ENCODE results near the gene ITPR1. TPM values are rescaled to one million over a fixed set of nuclear protein-coding genes. Genes with fewer than 3 reads are reported as not detected.
"Not testable (repeated sequence)": the region's sequence is repeated elsewhere in the genome, so short reads cannot be mapped to it uniquely, and the experiment has no call there.

The ITPR1 gene
- total and polyA plus RNA-seq, 4 donors, result 30.7 to 294 (median 149) TPM

DNA sequence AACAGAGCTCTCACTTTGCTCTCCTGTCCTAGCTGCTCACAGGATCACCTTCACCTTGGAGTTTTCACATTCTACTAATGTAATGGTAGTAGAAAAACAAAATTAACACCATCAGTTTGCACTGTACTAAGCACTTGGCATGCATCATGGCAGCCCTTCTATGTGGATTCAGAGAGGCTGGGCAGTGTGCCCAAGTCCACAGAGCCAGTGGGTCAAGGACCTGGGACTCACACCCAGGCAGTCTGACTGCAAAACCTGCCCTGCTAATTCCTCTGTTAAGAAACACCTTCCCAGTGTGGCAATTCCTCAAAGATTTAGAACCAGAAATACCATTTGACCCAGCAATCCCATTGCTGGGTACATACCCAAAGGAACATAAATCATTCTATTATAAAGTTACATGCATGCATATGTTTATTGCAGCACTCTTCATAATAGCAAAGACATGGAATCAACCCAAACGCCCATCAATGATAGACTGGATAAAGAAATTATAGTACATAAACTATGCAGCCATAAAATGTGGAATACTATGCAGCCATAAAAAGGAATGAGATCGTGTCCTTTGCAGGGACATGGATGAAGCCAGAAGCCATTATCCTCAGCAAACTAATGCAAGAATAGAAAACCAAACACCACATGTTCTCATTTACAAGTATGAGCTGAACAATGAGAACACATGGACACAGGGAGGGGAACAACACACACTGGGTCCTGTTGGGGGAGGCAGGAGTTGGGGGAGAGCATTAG is 269.5 kb downstream of the ITPR1 start:
- not testable (repeated sequence) for ATAC-seq (ENCODE audit: low FRiP score)
- whole genome bisulfite sequencing, 2 donors, result 91 to 95% methylated on average over 2 of the region's 2 CpGs

DNA sequence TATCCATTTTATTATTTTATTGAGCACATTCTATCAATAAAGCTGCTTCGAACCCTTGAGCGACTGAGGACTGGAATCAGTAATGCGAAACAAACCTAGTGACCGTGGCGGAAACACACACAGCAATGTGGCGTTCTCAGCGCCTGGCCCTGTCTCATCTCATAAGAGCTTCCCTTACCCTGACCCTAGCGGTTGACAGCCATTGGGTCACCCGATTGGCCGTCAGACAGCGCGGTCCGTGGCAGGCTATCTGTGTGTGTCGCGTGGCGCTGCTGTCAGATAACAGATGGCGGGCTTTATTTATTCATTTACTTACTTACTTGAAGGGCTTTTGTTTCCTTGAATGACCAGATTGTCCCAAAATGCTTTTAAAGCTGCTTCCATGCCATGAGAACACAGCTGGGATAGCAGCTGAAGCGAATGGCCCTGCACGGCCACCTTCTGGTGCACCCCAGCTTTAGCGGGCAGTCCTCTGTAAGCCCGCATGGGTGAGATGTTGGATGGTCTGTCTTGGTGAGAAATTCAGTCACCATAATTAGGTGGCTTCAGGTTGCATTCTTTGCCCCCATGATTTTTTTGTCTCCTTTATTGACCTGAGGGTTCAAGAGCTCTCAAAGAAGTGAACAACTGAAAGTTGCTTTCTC is 270.6 kb downstream of the ITPR1 start:
- Histone ChIP-seq H3K4me3 (ENCODE audit: low read length in 2 of 2) (no peak overlapping the region), H3K9me3 (ENCODE audit: control insufficient read depth, low read length) (no peaks in the 10 kb centered on the region), H3K27me3 (ENCODE audit: control insufficient read depth in 1 of 2, insufficient read depth in 2 of 2, low read length in 1 of 2) (no peaks in the 10 kb centered on the region), H3K4me1 (ENCODE audit: control insufficient read depth in 1 of 2, insufficient read depth in 2 of 2, low read length in 2 of 2) (no peaks in the 10 kb centered on the region), H3K36me3 (ENCODE audit: control insufficient read depth in 1 of 2, insufficient read depth in 2 of 2, low read length in 1 of 2) (peaks cover 0 to 12% of the 10 kb centered on the region in 2 donors), H3K27ac (ENCODE audit: low read depth in 1 of 2, low read length in 2 of 2) (no peak overlapping the region)
- intact Hi-C loops (cut with DNase I), result no loop called here
- DNase-seq (no peak), ATAC-seq (ENCODE audit: low FRiP score) (no peak)
- WGBS, 2 donors, result 97% methylated on average over 21 of the region's 21 CpGs

More for the DNA sequence above, 269.5 kb downstream of the ITPR1 start:
- H3K27ac ChIP-seq (ENCODE audit: low read depth in 1 of 2, low read length in 2 of 2); intact Hi-C loops (cut with DNase I); H3K4me1 ChIP-seq (ENCODE audit: control insufficient read depth in 1 of 2, insufficient read depth in 2 of 2, low read length in 2 of 2); H3K27me3 ChIP-seq (ENCODE audit: control insufficient read depth in 1 of 2, insufficient read depth in 2 of 2, low read length in 1 of 2); DNase-seq; H3K4me3 ChIP-seq (ENCODE audit: low read length in 2 of 2); H3K9me3 ChIP-seq (ENCODE audit: control insufficient read depth, low read length): not testable (repeated sequence)
- H3K36me3 ChIP-seq (ENCODE audit: control insufficient read depth in 1 of 2, insufficient read depth in 2 of 2, low read length in 1 of 2), result peaks cover 0 to 13% of the 10 kb centered on the region in 2 donors

DNA sequence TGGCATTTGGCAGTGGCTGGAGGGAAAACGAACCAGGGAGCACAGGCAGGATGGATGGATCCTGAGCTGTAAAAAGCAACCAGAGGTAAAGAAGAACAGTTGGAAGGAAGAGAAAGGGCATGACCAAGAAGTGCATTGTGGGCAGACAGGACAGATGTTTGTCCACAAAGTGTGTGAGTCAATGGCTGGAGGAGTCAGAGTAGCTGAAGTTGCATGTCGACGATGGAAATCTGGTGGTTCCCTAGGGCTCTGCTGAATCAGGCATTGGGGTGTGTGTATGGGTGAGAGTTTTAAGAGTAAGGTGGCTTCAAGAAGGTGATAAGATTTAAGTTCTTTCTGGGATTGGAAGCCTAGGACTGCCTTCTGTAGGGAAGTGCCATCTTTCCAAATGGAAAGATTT is 272.1 kb downstream of the ITPR1 start:
- intact Hi-C loops (cut with DNase I), result no loop called here
- ATAC-seq (ENCODE audit: low FRiP score) (no peak), DNase-seq (no peak)
- no peak overlapping the region for H3K4me3 ChIP-seq (ENCODE audit: low read length in 2 of 2)
- no peaks in the 10 kb centered on the region for H3K4me1 ChIP-seq (ENCODE audit: control insufficient read depth in 1 of 2, insufficient read depth in 2 of 2, low read length in 2 of 2)
- no peaks in the 10 kb centered on the region for H3K27me3 ChIP-seq (ENCODE audit: control insufficient read depth in 1 of 2, insufficient read depth in 2 of 2, low read length in 1 of 2)
- no peak overlapping the region for H3K27ac ChIP-seq (ENCODE audit: low read depth in 1 of 2, low read length in 2 of 2)
- peaks cover 0 to 14% of the 10 kb centered on the region in 2 donors for H3K36me3 ChIP-seq (ENCODE audit: control insufficient read depth in 1 of 2, insufficient read depth in 2 of 2, low read length in 1 of 2)
- H3K9me3 ChIP-seq (ENCODE audit: control insufficient read depth, low read length), result no peaks in the 10 kb centered on the region
- WGBS, 2 donors, result 95 to 96% methylated on average over 3 of the region's 3 CpGs

DNA sequence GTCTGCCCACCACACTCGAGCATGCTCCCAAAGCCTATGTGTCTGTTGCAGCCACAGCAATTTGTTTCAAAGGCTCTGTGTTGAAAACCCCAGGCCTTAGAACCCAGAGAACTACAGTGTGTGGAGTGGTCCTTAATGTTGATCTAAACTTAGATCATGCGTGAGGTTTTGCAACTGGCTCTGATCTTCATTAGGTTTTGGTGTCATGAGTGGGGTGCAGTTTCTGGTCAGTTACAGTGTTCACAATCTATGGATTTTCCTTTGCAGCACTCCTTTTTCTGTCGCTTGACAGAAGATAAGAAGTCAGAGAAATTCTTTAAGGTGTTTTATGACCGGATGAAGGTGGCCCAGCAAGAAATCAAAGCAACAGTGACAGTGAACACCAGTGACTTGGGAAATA is 273.1 kb downstream of the ITPR1 start:
- Histone ChIP-seq H3K4me3 (ENCODE audit: low read length in 2 of 2) (no peak overlapping the region), H3K27me3 (ENCODE audit: control insufficient read depth in 1 of 2, insufficient read depth in 2 of 2, low read length in 1 of 2) (no peaks in the 10 kb centered on the region), H3K4me1 (ENCODE audit: control insufficient read depth in 1 of 2, insufficient read depth in 2 of 2, low read length in 2 of 2) (no peaks in the 10 kb centered on the region), H3K9me3 (ENCODE audit: control insufficient read depth, low read length) (no peaks in the 10 kb centered on the region), H3K36me3 (ENCODE audit: control insufficient read depth in 1 of 2, insufficient read depth in 2 of 2, low read length in 1 of 2) (peaks cover 0 to 11% of the 10 kb centered on the region in 2 donors), H3K27ac (ENCODE audit: low read depth in 1 of 2, low read length in 2 of 2) (no peak overlapping the region)
- 96 to 99% methylated on average over 4 of the region's 4 CpGs for WGBS, 2 donors
- intact Hi-C loops (cut with DNase I), result no loop called here
- DNase-seq (no peak), ATAC-seq (ENCODE audit: low FRiP score) (no peak)

DNA sequence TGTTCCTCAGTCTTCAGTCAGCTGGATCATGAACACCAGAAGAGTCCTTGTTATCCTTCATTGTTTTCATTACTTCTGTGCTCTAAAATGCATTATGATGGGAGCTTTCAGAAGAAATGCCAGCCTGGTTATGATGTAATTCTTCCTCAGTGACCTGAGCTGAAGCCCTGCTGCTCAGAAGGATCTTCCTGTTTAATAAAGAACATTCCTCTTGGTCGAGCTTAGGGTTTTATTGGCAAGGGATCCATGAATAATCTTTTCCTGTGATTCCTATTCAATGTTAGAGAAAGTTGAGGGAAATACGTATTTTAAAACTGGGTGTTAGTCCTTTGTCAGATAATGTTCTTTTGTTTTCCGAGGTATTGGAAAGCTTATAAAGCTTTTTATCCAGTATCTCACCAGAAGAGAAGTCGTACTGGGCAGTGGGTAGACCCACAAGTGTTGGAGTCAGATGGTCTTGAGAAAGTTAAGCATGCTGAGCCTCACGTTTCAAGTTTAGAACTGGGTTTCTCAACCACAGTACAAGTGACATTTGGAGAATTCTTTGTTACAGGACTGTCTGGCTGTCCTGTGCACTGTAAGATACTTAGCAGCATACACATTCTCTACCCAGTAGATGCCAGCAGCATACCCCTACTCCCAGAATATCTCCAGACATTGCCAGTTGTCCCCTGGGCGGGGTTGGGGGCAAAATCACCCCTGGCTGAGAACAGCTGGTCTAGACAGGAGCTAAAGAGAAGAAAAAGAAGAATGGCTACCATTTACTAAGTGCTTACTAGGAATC is 273.8 kb downstream of the ITPR1 start:
- ATAC-seq (ENCODE audit: low FRiP score) (no peak), DNase-seq (no peak)
- H3K4me3 ChIP-seq (ENCODE audit: low read length in 2 of 2), result no peak overlapping the region
- no peaks in the 10 kb centered on the region for H3K27me3 ChIP-seq (ENCODE audit: control insufficient read depth in 1 of 2, insufficient read depth in 2 of 2, low read length in 1 of 2)
- no peaks in the 10 kb centered on the region for H3K9me3 ChIP-seq (ENCODE audit: control insufficient read depth, low read length)
- no peak overlapping the region for H3K27ac ChIP-seq (ENCODE audit: low read depth in 1 of 2, low read length in 2 of 2)
- H3K4me1 ChIP-seq (ENCODE audit: control insufficient read depth in 1 of 2, insufficient read depth in 2 of 2, low read length in 2 of 2), result no peaks in the 10 kb centered on the region
- peaks cover 0 to 11% of the 10 kb centered on the region in 2 donors for H3K36me3 ChIP-seq (ENCODE audit: control insufficient read depth in 1 of 2, insufficient read depth in 2 of 2, low read length in 1 of 2)
- 83 to 86% methylated on average over 6 of the region's 6 CpGs for WGBS, 2 donors
- intact Hi-C loops (cut with DNase I), result no loop called here

DNA sequence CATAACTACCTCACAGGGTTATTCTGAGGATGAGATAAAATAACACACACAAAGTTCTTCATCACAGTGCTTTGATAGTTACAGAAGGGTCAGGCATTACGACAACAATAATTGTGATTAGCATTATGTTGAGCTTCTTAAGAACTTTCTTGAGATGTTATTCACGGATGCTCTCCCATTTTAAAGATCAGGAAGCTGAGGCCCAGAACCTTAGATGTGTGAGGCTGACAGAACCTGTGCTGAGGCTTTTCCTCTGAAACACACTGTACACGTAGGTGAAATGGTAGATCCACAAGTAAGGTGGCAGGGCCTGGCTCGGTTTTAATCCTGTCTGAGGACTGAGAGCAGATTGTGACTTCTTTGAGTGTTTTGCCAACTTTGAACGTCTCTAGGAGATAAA is 274.9 kb downstream of the ITPR1 start:
- no peak overlapping the region for H3K27ac ChIP-seq (ENCODE audit: low read depth in 1 of 2, low read length in 2 of 2)
- DNase-seq (no peak), ATAC-seq (ENCODE audit: low FRiP score) (no peak)
- H3K4me3 ChIP-seq (ENCODE audit: low read length in 2 of 2), result no peak overlapping the region
- H3K36me3 ChIP-seq (ENCODE audit: control insufficient read depth in 1 of 2, insufficient read depth in 2 of 2, low read length in 1 of 2), result peaks cover 0 to 11% of the 10 kb centered on the region in 2 donors
- 82 to 87% methylated on average over 5 of the region's 5 CpGs for WGBS, 2 donors
- intact Hi-C loops (cut with DNase I), result no loop called here
- H3K27me3 ChIP-seq (ENCODE audit: control insufficient read depth in 1 of 2, insufficient read depth in 2 of 2, low read length in 1 of 2), result no peaks in the 10 kb centered on the region
- peaks cover 0 to 2% of the 10 kb centered on the region in 2 donors for H3K4me1 ChIP-seq (ENCODE audit: control insufficient read depth in 1 of 2, insufficient read depth in 2 of 2, low read length in 2 of 2)
- H3K9me3 ChIP-seq (ENCODE audit: control insufficient read depth, low read length), result no peaks in the 10 kb centered on the region

DNA sequence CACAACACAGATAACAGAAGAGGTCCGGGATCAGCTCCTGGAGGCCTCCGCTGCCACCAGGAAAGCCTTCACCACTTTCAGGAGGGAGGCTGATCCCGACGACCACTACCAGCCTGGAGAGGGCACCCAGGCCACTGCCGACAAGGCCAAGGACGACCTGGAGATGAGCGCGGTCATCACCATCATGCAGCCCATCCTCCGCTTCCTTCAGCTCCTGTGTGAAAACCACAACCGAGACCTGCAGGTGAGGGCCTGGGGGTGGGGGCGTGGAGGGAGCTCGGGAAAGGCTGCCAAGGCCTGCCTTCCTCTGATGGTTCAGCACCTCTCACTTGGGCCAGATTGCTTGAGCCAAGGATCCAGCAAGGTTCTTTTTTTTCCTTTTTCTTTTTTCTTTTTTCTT is 275.4 kb downstream of the ITPR1 start:
- intact Hi-C loops (cut with DNase I), result no loop called here
- Histone ChIP-seq H3K36me3 (ENCODE audit: control insufficient read depth in 1 of 2, insufficient read depth in 2 of 2, low read length in 1 of 2) (peaks cover 0 to 11% of the 10 kb centered on the region in 2 donors), H3K9me3 (ENCODE audit: control insufficient read depth, low read length) (no peaks in the 10 kb centered on the region), H3K4me3 (ENCODE audit: low read length in 2 of 2) (no peak overlapping the region), H3K27ac (ENCODE audit: low read depth in 1 of 2, low read length in 2 of 2) (no peak overlapping the region), H3K27me3 (ENCODE audit: control insufficient read depth in 1 of 2, insufficient read depth in 2 of 2, low read length in 1 of 2) (no peaks in the 10 kb centered on the region), H3K4me1 (ENCODE audit: control insufficient read depth in 1 of 2, insufficient read depth in 2 of 2, low read length in 2 of 2) (peaks cover 0 to 2% of the 10 kb centered on the region in 2 donors)
- WGBS, 2 donors, result 95 to 96% methylated on average over 12 of the region's 12 CpGs
- no peak for ATAC-seq (ENCODE audit: low FRiP score)
- DNase-seq, result no peak

DNA sequence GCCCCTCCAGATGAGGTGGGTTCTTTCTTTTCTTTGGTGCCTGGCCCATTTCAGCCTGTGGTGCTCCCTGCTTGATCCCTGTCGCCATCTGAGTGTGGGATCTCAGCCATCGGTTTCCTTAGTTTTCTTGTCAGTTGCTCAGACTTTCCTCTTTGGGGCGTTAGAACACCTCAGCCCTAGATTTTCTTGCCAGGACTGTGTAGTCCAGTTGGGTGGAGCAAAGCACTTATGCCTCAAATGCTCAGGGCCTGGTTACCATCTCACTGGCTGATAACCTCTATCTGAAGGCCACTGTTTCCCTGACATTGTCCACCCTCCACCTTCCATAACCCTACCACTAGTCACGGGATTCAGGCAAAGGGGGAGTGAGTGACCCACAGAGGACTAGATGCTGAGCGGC is 277.4 kb downstream of the ITPR1 start:
- 71 to 86% methylated on average over 5 of the region's 5 CpGs for WGBS, 2 donors
- Histone ChIP-seq H3K27ac (ENCODE audit: low read depth in 1 of 2, low read length in 2 of 2) (no peak overlapping the region), H3K27me3 (ENCODE audit: control insufficient read depth in 1 of 2, insufficient read depth in 2 of 2, low read length in 1 of 2) (no peaks in the 10 kb centered on the region), H3K9me3 (ENCODE audit: control insufficient read depth, low read length) (no peaks in the 10 kb centered on the region), H3K36me3 (ENCODE audit: control insufficient read depth in 1 of 2, insufficient read depth in 2 of 2, low read length in 1 of 2) (peaks cover 0 to 9% of the 10 kb centered on the region in 2 donors), H3K4me3 (ENCODE audit: low read length in 2 of 2) (no peak overlapping the region), H3K4me1 (ENCODE audit: control insufficient read depth in 1 of 2, insufficient read depth in 2 of 2, low read length in 2 of 2) (peaks cover 0 to 2% of the 10 kb centered on the region in 2 donors)
- intact Hi-C loops (cut with DNase I), result loop anchor here (1.0 to 5.0 kb wide), 3 partner anchors 16 to 48 kb away; no protein-coding TSS in a partner anchor
- ATAC-seq (ENCODE audit: low FRiP score) (no peak), DNase-seq (no peak)
